KOPT-K1 (cell line): Measurements from ENCODE around the gene TUBB3.
A peak's percentile ranks its signal among the peaks of the same experiment; 100 is the strongest.
"Not testable (repeated sequence)": the region's sequence is repeated elsewhere in the genome, so short reads cannot be mapped to it uniquely, and the experiment has no call there.

Experiments
- H3K27ac ChIP-seq: fragments of 200-600 bp; sonication (generic); 2 replicates; pipeline ENCODE4 v1.5.1; 2016; ENCODE audit warnings: antibody characterized with exemption, mild to moderate bottlenecking, low read depth, low read length; ENCODE audit not compliant: poor library complexity, severe bottlenecking
- H3K36me3 ChIP-seq: fragments of 200-600 bp; sonication (generic); 2 replicates; pipeline ENCODE4 v1.5.1; 2017; ENCODE audit warnings: antibody characterized with exemption, mild to moderate bottlenecking, low read length, moderate library complexity; ENCODE audit not compliant: insufficient read depth
- H3K9me3 ChIP-seq: fragments of 200-600 bp; sonication (generic); 2 replicates; pipeline ENCODE4 v1.5.1; 2017; ENCODE audit warnings: antibody characterized with exemption, low read length, mild to moderate bottlenecking; ENCODE audit not compliant: insufficient read depth, poor library complexity, severe bottlenecking

The TUBB3 gene

GRCh38 chr16:89922884-89923639, at the start of gene TUBB3:
Gene TUBB3 (plus strand): TSS chr16:89923342. CDS start chr16:89923402, 60 bp downstream.
- H3K27ac ChIP-seq, result no peak within 1 kb of the TSS
- H3K36me3 ChIP-seq, result no peaks in the 10 kb centered on the region
- H3K9me3 ChIP-seq, result no peaks in the 10 kb centered on the region

- Histone ChIP-seq H3K27ac (peak overlapping the region; percentile 94), H3K36me3 (peaks cover 42% of the 10 kb centered on the region), H3K9me3 (no peaks in the 10 kb centered on the region)
Observed at GRCh38 chr16:89873972-89874689, 49.0 kb upstream of the TUBB3 start.

DNA sequence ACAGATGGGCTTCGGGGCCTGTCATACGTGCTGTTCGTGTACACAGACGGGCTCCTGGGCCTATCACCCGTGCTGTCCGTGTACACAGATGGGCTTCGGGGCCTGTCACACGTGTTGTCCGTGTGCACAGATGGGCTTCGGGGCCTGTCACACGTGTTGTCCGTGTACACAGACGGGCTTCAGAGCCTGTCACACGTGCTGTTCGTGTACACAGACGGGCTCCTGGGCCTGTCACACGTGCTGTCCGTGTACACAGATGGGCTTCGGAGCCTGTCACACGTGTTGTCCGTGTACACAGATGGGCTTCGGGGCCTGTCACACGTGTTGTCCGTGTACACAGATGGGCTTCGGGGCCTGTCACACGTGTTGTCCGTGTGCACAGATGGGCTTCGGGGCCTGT, 44.0 kb upstream of the TUBB3 start:
- peaks cover 89% of the 10 kb centered on the region for H3K36me3 ChIP-seq
- H3K9me3 ChIP-seq, H3K27ac ChIP-seq: not testable (repeated sequence)

DNA sequence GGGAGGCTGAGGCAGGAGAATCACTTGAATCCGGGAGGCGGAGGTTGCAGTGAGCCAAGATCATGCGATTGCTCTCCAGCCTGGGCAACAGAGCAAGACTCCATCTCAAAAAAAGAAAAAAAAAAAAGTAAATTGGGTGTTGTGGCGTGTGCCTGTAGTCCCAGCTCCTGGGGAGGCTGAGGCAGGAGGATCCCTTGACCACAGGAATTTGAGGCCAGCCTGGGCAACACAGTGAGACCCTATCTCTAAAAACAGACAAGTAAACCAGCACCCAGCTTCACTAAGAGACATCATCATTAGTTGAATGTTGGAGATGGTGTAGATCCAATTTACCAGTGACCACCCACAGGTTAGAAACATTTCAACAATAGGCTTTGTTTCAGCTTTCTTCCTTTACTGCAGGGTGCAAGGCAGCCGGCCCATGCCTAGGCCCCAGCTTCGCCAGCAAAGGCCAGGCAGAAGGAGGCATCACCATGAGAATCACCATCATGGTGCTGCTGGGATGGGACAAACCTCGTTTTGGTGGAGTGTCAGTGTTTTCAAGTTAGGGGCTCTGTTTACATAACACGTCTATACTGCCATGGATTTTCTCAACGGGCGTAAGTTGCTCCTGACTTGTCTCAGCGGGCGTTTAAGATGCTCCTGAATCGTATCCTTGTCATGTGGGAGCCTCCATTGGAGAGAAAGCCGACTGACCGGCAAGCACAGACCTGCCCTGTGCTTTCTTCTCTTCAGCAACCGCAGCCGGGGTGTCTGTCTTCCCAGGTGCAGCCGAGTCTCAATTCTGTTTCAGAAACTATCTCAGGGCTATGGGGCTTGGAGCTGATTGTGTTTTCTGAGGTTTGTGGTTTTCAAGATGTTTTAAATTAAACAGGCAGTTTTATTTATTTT, 42.4 kb upstream of the TUBB3 start:
- no peak overlapping the region for H3K27ac ChIP-seq
- peaks cover 93% of the 10 kb centered on the region for H3K36me3 ChIP-seq
- no peaks in the 10 kb centered on the region for H3K9me3 ChIP-seq

- Histone ChIP-seq H3K27ac (no peak overlapping the region), H3K9me3 (no peaks in the 10 kb centered on the region), H3K36me3 (peaks cover 92% of the 10 kb centered on the region)
Observed at GRCh38 chr16:89881368-89881730, 41.8 kb upstream of the TUBB3 start.

DNA sequence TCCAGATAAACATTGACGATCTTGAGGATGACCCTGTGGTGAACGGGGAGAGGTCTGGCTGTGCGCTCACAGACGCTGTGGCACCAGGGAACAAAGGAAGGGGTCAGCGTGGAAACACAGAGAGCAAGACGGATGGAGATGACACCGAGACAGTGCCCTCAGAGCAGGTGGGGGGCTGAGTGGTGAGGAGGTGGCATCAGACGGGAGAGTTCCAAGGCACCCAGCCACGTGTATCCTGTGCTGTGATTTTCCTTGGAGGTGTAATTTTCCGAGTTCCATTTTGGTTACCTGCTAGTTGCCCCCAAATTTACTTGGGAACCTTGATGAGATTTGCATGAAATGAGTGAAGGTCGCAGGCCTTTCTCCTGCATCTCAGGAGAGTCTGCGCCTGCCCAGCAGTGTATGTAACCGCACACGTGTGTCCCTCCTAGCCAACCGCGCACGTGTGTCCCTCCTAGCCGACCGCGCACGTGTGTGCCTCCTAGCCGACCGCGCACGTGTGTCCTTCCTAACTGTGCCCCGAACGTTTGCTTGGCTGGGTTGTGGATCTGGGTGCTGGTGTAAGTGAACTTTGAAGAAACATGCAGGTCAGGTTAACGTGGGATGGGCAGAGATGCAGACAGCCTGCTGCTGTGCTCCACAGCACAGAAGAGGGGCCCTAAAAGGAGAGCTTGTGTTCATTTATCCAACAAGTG, 39.6 kb upstream of the TUBB3 start:
- Histone ChIP-seq H3K9me3 (no peaks in the 10 kb centered on the region), H3K36me3 (peaks cover 96% of the 10 kb centered on the region), H3K27ac (no peak overlapping the region)

DNA sequence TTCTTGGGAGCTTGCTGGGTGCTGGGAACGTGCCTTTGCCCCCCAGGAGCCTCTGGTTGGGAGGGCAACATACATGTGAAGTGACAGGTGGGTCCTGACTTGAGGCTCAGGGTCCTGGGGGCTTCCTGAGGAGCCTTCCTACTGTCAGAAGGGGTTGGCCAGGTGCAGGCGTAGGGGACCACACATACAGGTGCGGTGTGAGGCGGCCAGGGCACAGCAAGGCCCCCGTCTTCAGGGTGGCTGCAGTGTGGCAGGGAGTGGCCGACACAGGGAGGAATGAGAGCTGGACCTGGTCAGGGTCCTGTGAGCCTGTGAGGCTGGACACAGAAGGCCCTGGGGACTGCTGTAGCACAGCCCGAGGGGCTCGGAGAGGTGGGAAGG, 39.1 kb upstream of the TUBB3 start:
- Histone ChIP-seq H3K36me3 (peaks cover 96% of the 10 kb centered on the region), H3K9me3 (no peaks in the 10 kb centered on the region), H3K27ac (no peak overlapping the region)

DNA sequence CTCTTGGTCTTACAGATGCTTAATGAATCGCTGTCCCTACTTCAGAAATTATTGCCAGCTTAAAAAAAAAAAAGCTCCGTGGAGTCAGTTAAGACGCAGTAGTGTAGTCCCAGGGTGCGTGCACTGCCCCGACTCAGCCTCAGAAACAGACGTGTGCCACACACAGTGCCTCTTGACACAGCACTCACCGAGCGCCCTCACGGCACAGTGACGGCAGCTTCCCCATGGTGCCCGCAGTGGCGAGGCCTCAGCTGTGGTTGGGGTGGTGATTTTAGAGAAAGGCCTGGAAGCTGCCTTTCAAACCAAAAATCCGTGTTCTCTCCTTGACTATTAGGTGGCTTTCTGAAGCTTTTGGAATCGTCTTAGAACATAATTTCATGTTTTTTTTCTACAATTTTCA, 35.9 kb upstream of the TUBB3 start:
- Histone ChIP-seq H3K9me3 (no peaks in the 10 kb centered on the region), H3K36me3 (peaks cover 99% of the 10 kb centered on the region), H3K27ac (no peak overlapping the region)

DNA sequence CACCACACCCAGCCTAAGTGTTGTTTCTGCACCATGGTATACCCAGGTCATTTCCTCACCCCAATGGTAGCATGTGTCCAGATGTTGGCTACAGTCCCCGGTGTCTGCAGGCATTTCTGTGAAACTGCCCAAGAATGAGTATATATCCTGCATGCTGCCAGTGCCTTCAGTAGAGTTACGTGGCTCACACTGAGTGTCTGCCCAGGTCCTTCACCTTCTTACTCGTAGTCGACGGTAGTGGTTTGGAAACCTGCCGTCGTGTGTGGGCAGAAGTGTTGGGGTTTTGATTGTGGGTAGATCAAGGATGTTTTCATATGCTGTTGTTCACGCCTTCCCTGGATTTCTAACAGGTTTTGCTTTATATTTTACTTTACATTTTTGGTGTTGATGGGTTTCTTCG, 32.9 kb upstream of the TUBB3 start:
- no peaks in the 10 kb centered on the region for H3K9me3 ChIP-seq
- H3K27ac ChIP-seq, result no peak overlapping the region
- peaks cover 99% of the 10 kb centered on the region for H3K36me3 ChIP-seq

DNA sequence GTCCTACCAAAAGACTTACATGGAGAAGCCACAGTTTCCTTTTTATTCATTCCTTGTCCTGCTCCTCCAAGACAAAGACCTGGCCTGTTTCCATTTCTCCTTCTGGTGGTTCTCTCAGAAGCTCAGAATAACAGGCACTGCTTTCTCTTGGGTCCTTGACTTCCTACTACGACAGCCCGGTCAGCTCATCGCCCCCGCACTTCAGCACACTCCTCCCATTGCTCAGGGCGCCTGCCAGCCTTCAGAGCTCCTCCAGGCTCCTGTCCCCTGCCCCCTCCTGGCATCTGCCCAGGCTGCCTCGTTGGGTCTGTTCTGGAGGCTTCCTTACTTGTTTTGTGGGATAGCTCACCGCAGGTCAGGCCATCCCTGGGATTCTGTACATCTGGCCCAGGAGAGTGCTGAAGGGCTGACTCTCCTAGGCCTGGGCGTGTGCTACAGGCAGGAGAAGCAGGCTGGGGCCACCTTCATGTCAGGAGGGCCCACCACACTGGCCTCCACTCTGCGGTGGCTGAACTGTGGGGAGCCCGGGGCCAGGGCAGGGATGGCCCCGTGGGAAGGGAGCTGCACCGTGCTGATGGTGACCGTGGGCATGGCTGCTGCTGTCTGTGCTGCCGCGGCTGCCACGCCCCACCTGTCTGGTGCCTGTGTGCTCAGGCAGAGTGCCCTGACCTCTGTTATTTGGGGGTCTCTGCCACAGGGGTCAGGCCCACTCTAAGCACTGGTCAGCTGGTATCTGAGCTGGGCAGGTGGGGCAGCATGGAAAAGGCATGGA, 32.1 kb upstream of the TUBB3 start:
- Histone ChIP-seq H3K27ac (no peak overlapping the region), H3K36me3 (peaks cover 99% of the 10 kb centered on the region), H3K9me3 (no peaks in the 10 kb centered on the region)

DNA sequence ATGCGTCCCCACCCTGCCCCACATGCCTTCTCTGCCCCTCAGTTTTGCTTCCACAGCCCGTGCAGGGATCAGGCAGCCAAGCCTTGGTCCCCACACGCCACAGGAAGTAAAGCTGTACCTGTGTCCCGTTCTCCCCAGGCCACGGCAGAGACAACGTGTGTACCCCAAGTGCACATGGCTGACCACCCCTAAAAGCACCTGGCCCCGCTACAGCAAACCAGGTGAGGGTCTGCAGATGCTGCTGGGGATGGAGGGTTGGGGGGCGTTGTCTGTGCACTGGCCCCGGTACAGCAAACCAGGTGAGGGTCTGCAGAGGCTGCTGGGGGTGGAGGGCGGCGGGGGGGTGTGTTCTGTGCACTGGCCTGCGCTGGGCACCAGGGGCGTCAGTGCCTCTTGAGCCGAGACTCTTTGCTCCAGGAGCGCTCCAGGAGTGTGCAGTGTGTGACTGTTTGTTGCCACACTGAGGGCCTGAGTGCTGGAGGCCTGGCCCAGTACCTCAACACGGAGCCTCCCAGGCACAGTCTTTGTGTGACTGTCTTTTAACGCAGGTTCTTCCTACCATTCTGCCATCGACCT, 31.0 kb upstream of the TUBB3 start:
- Histone ChIP-seq H3K36me3 (peaks cover 100% of the 10 kb centered on the region), H3K9me3 (no peaks in the 10 kb centered on the region), H3K27ac (no peak overlapping the region)

- H3K9me3 ChIP-seq, result no peaks in the 10 kb centered on the region
- no peak overlapping the region for H3K27ac ChIP-seq
- peaks cover 100% of the 10 kb centered on the region for H3K36me3 ChIP-seq
Observed at GRCh38 chr16:89892635-89893034, 30.5 kb upstream of the TUBB3 start.

DNA sequence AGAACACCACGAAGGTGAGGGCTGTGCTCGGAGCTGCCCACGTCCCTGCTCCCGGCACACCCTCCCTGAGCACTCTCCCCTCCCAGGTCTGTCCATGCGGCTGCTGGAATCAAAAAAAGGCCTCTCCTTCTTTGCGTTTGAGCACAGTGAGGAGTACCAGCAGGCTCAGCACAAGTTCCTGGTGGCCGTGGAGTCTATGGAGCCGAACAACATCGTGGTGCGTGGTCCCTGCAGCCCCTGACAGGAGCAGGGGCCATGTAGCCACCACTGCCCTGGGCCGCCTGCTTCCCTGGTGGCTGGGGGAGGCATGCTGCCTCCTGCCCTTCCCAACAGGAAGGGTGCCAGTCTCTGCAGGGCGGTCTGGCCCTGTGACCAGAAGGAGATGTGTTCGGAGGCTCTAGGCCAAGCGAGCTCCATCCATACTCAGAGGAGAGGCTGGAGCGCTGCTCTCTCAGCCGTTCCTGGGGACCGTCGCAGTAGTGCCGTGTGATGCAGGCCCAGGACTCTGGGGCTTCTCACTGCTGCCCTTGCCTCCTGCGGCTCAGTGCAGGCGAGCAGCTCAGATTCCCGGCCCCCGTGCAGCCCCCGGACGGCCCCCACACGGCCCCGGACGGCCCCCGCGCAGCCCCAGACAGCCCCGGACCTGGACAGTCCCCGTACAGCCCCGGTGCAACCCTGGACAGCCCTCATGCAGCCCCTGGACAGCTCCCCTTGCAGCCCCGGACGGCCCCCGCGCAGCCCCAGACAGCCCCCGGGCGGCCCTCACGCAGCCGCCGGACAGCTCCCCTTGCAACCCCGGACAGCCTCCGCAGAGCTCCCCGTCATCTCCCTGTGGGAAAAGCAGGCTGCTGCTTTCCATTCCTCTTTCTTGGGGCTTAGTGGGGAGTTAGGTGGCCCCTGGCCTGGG, 29.2 kb upstream of the TUBB3 start:
- H3K9me3 ChIP-seq, result no peaks in the 10 kb centered on the region
- H3K36me3 ChIP-seq, result peaks cover 99% of the 10 kb centered on the region
- H3K27ac ChIP-seq, result no peak overlapping the region
